SK-N-SH (cell line): ENCODE results near the gene TNFRSF19.

ENCODE experiments used
- CTCF ChIP-seq: fragments of 200-600 bp; sonication (generic); IDR thresholded peaks from 2 replicates; pipeline ENCODE4 v1.6.1; 2017; ENCODE audit warnings: antibody characterized with exemption, mild to moderate bottlenecking, moderate library complexity
- EP300 ChIP-seq, 2 experiments: IDR thresholded peaks; 2 replicates each; pipeline versions ENCODE4 v1.4.0 to v1.6.1; 2012; ENCODE audit warnings: borderline replicate concordance in 1 of 2, low read depth in 1 of 2, low read length in 1 of 2
- FOSL2 ChIP-seq: IDR thresholded peaks from 2 replicates; pipeline ENCODE4 v1.4.0; 2012; ENCODE audit warnings: low read depth, mild to moderate bottlenecking, moderate library complexity, borderline replicate concordance
- GABPA ChIP-seq: IDR thresholded peaks from 2 replicates; pipeline ENCODE4 v1.4.0; 2012; ENCODE audit warnings: low read depth, mild to moderate bottlenecking
- MXI1 ChIP-seq: IDR thresholded peaks from 2 replicates; pipeline ENCODE4 v1.6.1; 2012; ENCODE audit warnings: mild to moderate bottlenecking, low read depth, low read length, improper control_type of control experiment
- RAD21 ChIP-seq: IDR thresholded peaks from 2 replicates; pipeline ENCODE4 v1.6.1; 2012; ENCODE audit warnings: mild to moderate bottlenecking, low read length
- SIN3A ChIP-seq: IDR thresholded peaks from 2 replicates; pipeline ENCODE4 v1.6.1; 2012; ENCODE audit warnings: low read depth, mild to moderate bottlenecking, low read length, moderate library complexity, borderline replicate concordance
- ZBTB33 ChIP-seq: IDR thresholded peaks from 2 replicates; pipeline ENCODE4 v1.4.0; 2012; ENCODE audit warnings: low read depth, borderline replicate concordance

- no peak for TF ChIP-seq CTCF
- no peak for TF ChIP-seq GABPA
- TF ChIP-seq SIN3A = no peak
- TF ChIP-seq FOSL2 = no peak
- TF ChIP-seq EP300 (IDR thresholded peaks at IDR 0.05; ENCODE audit: borderline replicate concordance in 1 of 2, low read depth in 1 of 2, low read length in 1 of 2) = no peak
- TF ChIP-seq RAD21 = no peak
- no peak for TF ChIP-seq ZBTB33
- TF ChIP-seq MXI1 = no peak
Observed at GRCh38 chr13:23644126-23644419, 73.9 kb downstream of the TNFRSF19 start.
